ENCODE results near the gene LRRC8E.

- TF ChIP-seq POLR2AphosphoS5 (IDR thresholded peaks at IDR 0.05; ENCODE audit: borderline replicate concordance, low read depth, low read length) (no peak), EZH2 (IDR thresholded peaks at IDR 0.05) (no peak)
Measured at GRCh38 chr19:7881910-7882309, 6.4 kb upstream of the LRRC8E start.
